ENCODE results near the gene ASB3.

DNA sequence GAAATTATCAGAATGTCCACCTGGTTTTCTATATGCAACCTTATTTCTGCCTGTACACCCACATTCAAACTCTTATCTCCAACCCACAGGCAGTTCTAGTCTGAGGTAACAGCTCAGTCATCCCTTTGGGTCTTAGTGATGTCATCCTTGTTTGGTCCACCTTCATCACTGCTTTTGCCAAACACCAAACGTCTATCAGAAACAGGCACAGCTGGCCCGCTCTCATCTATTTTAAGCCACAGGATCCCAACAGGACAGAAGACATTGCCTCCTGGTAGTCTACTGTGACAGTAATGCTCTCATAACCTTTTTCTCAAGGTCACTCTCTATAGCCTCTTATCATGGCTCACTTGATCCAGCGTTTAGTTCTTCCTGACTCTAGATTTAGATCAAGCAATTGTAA, 118.1 kb downstream of the ASB3 start:
- TF ChIP-seq, protein P1, sequence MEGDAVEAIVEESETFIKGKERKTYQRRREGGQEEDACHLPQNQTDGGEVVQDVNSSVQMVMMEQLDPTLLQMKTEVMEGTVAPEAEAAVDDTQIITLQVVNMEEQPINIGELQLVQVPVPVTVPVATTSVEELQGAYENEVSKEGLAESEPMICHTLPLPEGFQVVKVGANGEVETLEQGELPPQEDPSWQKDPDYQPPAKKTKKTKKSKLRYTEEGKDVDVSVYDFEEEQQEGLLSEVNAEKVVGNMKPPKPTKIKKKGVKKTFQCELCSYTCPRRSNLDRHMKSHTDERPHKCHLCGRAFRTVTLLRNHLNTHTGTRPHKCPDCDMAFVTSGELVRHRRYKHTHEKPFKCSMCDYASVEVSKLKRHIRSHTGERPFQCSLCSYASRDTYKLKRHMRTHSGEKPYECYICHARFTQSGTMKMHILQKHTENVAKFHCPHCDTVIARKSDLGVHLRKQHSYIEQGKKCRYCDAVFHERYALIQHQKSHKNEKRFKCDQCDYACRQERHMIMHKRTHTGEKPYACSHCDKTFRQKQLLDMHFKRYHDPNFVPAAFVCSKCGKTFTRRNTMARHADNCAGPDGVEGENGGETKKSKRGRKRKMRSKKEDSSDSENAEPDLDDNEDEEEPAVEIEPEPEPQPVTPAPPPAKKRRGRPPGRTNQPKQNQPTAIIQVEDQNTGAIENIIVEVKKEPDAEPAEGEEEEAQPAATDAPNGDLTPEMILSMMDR (IDR thresholded peaks at IDR 0.05), result no peak
- no peak for TF ChIP-seq POLR2A (IDR thresholded peaks at IDR 0.05)

Data from body of pancreas (tissue), 4 donors.